H1 (cell line): ENCODE data around the gene MLYCD. TPM values are rescaled to one million over a fixed set of nuclear protein-coding genes. Genes with fewer than 3 reads are reported as not detected.

Experiments used
- CTCF ChIA-PET: fragments of 300-600 bp; sonication (Branson Sonifier 250); formaldehyde crosslinking; loops from one replicate; lab custom pipeline; 2021; ENCODE audit not compliant: partially characterized antibody; lab: Charles Lee
- POLR2A ChIA-PET: fragments of 300-600 bp; sonication (Branson Sonifier 250); formaldehyde crosslinking; loops from one replicate; lab custom pipeline; 2021; ENCODE audit warnings: inconsistent platforms; ENCODE audit not compliant: partially characterized antibody; lab: Charles Lee
- DNase-seq, 2 experiments: peaks; one replicate each; pipeline versions ENCODE4 v3.0.0 to v3.0.0-alpha.2; 2010 to 2022; ENCODE audit warnings: low spot score in 2 of 2, low read depth in 1 of 2, mixed read lengths in 1 of 2
- FAIRE-seq: peaks from 2 replicates; lab custom pipeline; 2011; peaks lifted over from hg19 to GRCh38; lab: Jason Lieb, UNC
- H2AFZ ChIP-seq: 2 replicates; pipeline ENCODE4 v1.8.1; 2012; ENCODE audit warnings: low read length, inconsistent platforms
- H2AK5ac ChIP-seq: 2 replicates; pipeline ENCODE4 v1.6.1; 2013; ENCODE audit warnings: low read depth, low read length
- H2BK120ac ChIP-seq: replicated peaks from 2 replicates; pipeline ENCODE3; 2013; ENCODE audit warnings: low read depth, low read length, inconsistent platforms
- H2BK12ac ChIP-seq: 2 replicates; pipeline ENCODE4 v1.6.1; 2013; ENCODE audit warnings: low read depth, low read length
- H2BK15ac ChIP-seq: 2 replicates; pipeline ENCODE4 v1.6.1; 2013; ENCODE audit warnings: low read length
- H2BK20ac ChIP-seq: 2 replicates; pipeline ENCODE4 v1.6.1; 2013; ENCODE audit warnings: low read length
- H2BK5ac ChIP-seq: 2 replicates; pipeline ENCODE4 v1.6.1; 2013; ENCODE audit warnings: low read depth, low read length
- H3K14ac ChIP-seq: 2 replicates; pipeline ENCODE4 v1.6.1; 2013; ENCODE audit warnings: inconsistent platforms; ENCODE audit not compliant: insufficient read length
- H3K18ac ChIP-seq: 2 replicates; pipeline ENCODE4 v1.6.1; 2013; ENCODE audit warnings: low read length; ENCODE audit errors: extremely low read depth
- H3K23ac ChIP-seq: 2 replicates; pipeline ENCODE4 v1.6.1; 2013; ENCODE audit warnings: inconsistent platforms; ENCODE audit not compliant: insufficient read length
- H3K23me2 ChIP-seq: 2 replicates; pipeline ENCODE4 v1.6.1; 2013; ENCODE audit warnings: low read depth, low read length
- H3K27ac ChIP-seq: 2 replicates; pipeline ENCODE4 v1.6.1; 2011; ENCODE audit warnings: low read depth, low read length, inconsistent platforms
- H3K27me3 ChIP-seq, 4 experiments: replicated peaks in 1 of 4; 1 replicate in 1 of 4; 2 replicates in 3 of 4; pipeline versions ENCODE4 v1.6.1 to v1.8.1; 2011 to 2013; ENCODE audit warnings: low read length in 3 of 4, mild to moderate bottlenecking in 3 of 4, inconsistent platforms in 2 of 4, mixed read lengths in 2 of 4, moderate library complexity in 1 of 4; ENCODE audit not compliant: control insufficient read depth in 3 of 4, insufficient read depth in 3 of 4; ENCODE audit errors: extremely low read depth in 1 of 4
- H3K36me3 ChIP-seq, 4 experiments: 2 replicates each; pipeline versions ENCODE4 v1.6.1 to v1.8.1; 2011 to 2013; ENCODE audit warnings: mild to moderate bottlenecking in 4 of 4, low read length in 3 of 4, moderate library complexity in 2 of 4, control low read depth in 1 of 4, inconsistent platforms in 1 of 4; ENCODE audit not compliant: insufficient read depth in 4 of 4, control insufficient read depth in 2 of 4
- H3K4ac ChIP-seq: replicated peaks from 2 replicates; pipeline ENCODE3; 2013; ENCODE audit warnings: low read length, low read depth, mixed read lengths, inconsistent platforms; ENCODE audit not compliant: insufficient read length
- H3K4me1 ChIP-seq, 4 experiments: replicated peaks in 1 of 4; 1 replicate in 1 of 4; 2 replicates in 3 of 4; pipeline versions ENCODE4 v1.6.1 to v1.8.1; 2011 to 2013; ENCODE audit warnings: low read length in 3 of 4, inconsistent platforms in 2 of 4, mixed read lengths in 1 of 4; ENCODE audit not compliant: insufficient read depth in 4 of 4, control insufficient read depth in 3 of 4
- H3K4me2 ChIP-seq, 2 experiments: 2 replicates each; pipeline versions ENCODE4 v1.6.1 to v1.8.1; 2011 to 2013; ENCODE audit warnings: low read depth in 2 of 2, low read length in 2 of 2, control low read depth in 1 of 2, inconsistent platforms in 1 of 2, mild to moderate bottlenecking in 1 of 2; ENCODE audit not compliant: insufficient read depth in 1 of 2
- H3K4me3 ChIP-seq, 4 experiments: fragments of 200-600, 300-600 bp in 1 of 4; sonication (generic), shearing (Covaris generic), sonication (Bioruptor Twin) in 1 of 4; 2 replicates each; pipeline versions ENCODE4 v1.5.1 to v1.8.1; 2011 to 2016; ENCODE audit warnings: low read length in 4 of 4, low read depth in 3 of 4, control low read depth in 2 of 4, inconsistent platforms in 2 of 4, mild to moderate bottlenecking in 2 of 4, mixed read lengths in 1 of 4, moderate library complexity in 1 of 4; ENCODE audit not compliant: insufficient read depth in 2 of 4; ENCODE audit errors: extremely low read depth in 1 of 4
- H3K56ac ChIP-seq: replicated peaks from 2 replicates; pipeline ENCODE3; 2013; ENCODE audit warnings: low read depth, mild to moderate bottlenecking, mixed read lengths, low read length, inconsistent platforms; ENCODE audit not compliant: insufficient read length
- H3K79me1 ChIP-seq: 2 replicates; pipeline ENCODE4 v1.6.1; 2013; ENCODE audit warnings: low read depth, low read length, control low read depth
- H3K79me2 ChIP-seq, 2 experiments: 2 replicates each; pipeline versions ENCODE4 v1.6.1 to v1.8.1; 2012 to 2013; ENCODE audit warnings: low read length in 2 of 2, mild to moderate bottlenecking in 2 of 2, inconsistent platforms in 1 of 2; ENCODE audit not compliant: insufficient read depth in 2 of 2, control insufficient read depth in 1 of 2
- H3K9ac ChIP-seq, 4 experiments: replicated peaks in 1 of 4; 1 replicate in 1 of 4; 2 replicates in 3 of 4; pipeline versions ENCODE4 v1.6.1 to v1.8.1; 2011 to 2013; ENCODE audit warnings: low read depth in 3 of 4, low read length in 3 of 4, control low read depth in 2 of 4, mild to moderate bottlenecking in 2 of 4, moderate library complexity in 2 of 4, inconsistent platforms in 1 of 4; ENCODE audit errors: extremely low read depth in 1 of 4
- H3K9me3 ChIP-seq, 2 experiments: 2 replicates each; pipeline versions ENCODE4 v1.6.1 to v1.8.1; 2012 to 2013; ENCODE audit warnings: mild to moderate bottlenecking in 2 of 2, moderate library complexity in 2 of 2, control low read depth in 1 of 2, inconsistent platforms in 1 of 2, low read depth in 1 of 2, low read length in 1 of 2, mixed read lengths in 1 of 2; ENCODE audit not compliant: insufficient read depth in 2 of 2
- H4K20me1 ChIP-seq, 2 experiments: replicated peaks in 1 of 2; 2 replicates each; pipeline versions ENCODE3 to v1.8.1; 2011 to 2013; ENCODE audit warnings: inconsistent platforms in 2 of 2, low read length in 2 of 2, mild to moderate bottlenecking in 1 of 2; ENCODE audit not compliant: insufficient read depth in 2 of 2, control insufficient read depth in 1 of 2
- H4K5ac ChIP-seq: 2 replicates; pipeline ENCODE4 v1.6.1; 2013; ENCODE audit warnings: low read length, low read depth, mixed read lengths, inconsistent platforms; ENCODE audit not compliant: insufficient read length
- H4K8ac ChIP-seq: 2 replicates; pipeline ENCODE4 v1.8.0; 2013; ENCODE audit warnings: mild to moderate bottlenecking, moderate library complexity, low read length, inconsistent platforms; ENCODE audit not compliant: insufficient read depth; ENCODE audit errors: extremely low read depth
- H4K91ac ChIP-seq: replicated peaks from 2 replicates; pipeline ENCODE3; 2013; ENCODE audit warnings: low read length, mixed read lengths, inconsistent platforms; ENCODE audit not compliant: insufficient read length
- BRCA1 ChIP-seq: IDR thresholded peaks from 2 replicates; pipeline ENCODE4 v1.6.1; 2012; ENCODE audit warnings: low read depth, low read length, improper control_type of control experiment
- CBX8 ChIP-seq: fragments of 300-800, 300-1000 bp; sonication (generic); IDR thresholded peaks from 2 replicates; pipeline ENCODE4 v1.7.1; 2016; ENCODE audit warnings: low read depth, low read length, borderline replicate concordance
- CHD1 ChIP-seq: IDR thresholded peaks from 2 replicates; pipeline ENCODE4 v1.6.1; 2012; ENCODE audit warnings: low read depth, low read length, improper control_type of control experiment
- HDAC6 ChIP-seq: IDR thresholded peaks from one replicate; pipeline ENCODE4 v1.7.1; 2012; ENCODE audit warnings: low read depth, mild to moderate bottlenecking, inconsistent platforms, low read length, moderate library complexity
- JUND ChIP-seq: IDR thresholded peaks from 2 replicates; pipeline ENCODE4 v1.6.1; 2011; ENCODE audit warnings: mild to moderate bottlenecking, improper control_type of control experiment, low read length
- NRF1 ChIP-seq: IDR thresholded peaks from 2 replicates; pipeline ENCODE4 v1.6.1; 2011; ENCODE audit warnings: mild to moderate bottlenecking, low read depth, low read length, improper control_type of control experiment
- SAP30 ChIP-seq: fragments of 300-600 bp; sonication (generic); IDR thresholded peaks from 2 replicates; pipeline ENCODE4 v1.7.1; 2012; ENCODE audit warnings: low read length, moderate library complexity, mild to moderate bottlenecking, inconsistent platforms; ENCODE audit not compliant: insufficient read depth, insufficient replicate concordance
- SUZ12 ChIP-seq: fragments of 200-600 bp; sonication (generic); IDR thresholded peaks from 2 replicates; pipeline ENCODE4 v1.6.1; 2012; ENCODE audit warnings: mild to moderate bottlenecking, inconsistent platforms, low read length, moderate library complexity, mixed read lengths
- TAF7 ChIP-seq: optimal IDR thresholded peaks from 2 replicates; pipeline ENCODE3; 2011; ENCODE audit warnings: low read depth, mild to moderate bottlenecking, inconsistent platforms, low read length, moderate library complexity, borderline replicate concordance
- TEAD4 ChIP-seq: IDR thresholded peaks from 2 replicates; pipeline ENCODE4 v1.6.1; 2012; ENCODE audit warnings: low read depth, low read length, inconsistent platforms, mixed read lengths
- YY1 ChIP-seq: IDR thresholded peaks from 2 replicates; pipeline ENCODE4 v1.6.1; 2011; ENCODE audit warnings: low read depth, mild to moderate bottlenecking, low read length
- WGBS, 2 experiments: shearing (Covaris generic) in 1 of 2; methylation state at CpG; one replicate each; pipeline versions ENCODE4 v1.1.6 to v1.1.7; 2013 to 2015; ENCODE audit warnings: low lambda C conversion rate in 2 of 2, mixed read lengths in 2 of 2, inconsistent platforms in 1 of 2, low coverage in 1 of 2, missing lambda C conversion rate in 1 of 2; ENCODE audit not compliant: insufficient replicate concordance in 2 of 2, insufficient coverage in 1 of 2, insufficient read length in 1 of 2; ENCODE audit errors: extremely low coverage in 1 of 2, missing lambda C conversion rate in 1 of 2; 5-methylcytosine and 5-hydroxymethylcytosine counted together
- polyA plus RNA-seq, 7 experiments: library from polyadenylated mRNA; depleted of rRNA in 3 of 7; stranded (reverse) in 5 of 7; unstranded in 2 of 7; fragments of >200 nt in 5 of 7; fragments of 200-250 nt in 2 of 7; gene quantifications; 1 replicate in 5 of 7; 2 replicates in 1 of 7; 4 replicates in 1 of 7; pipeline versions ENCODE4 v1.2.1 to v1.2.3, GENCODE V29; 2011 to 2013; ENCODE audit warnings: missing spikeins in 2 of 7, mixed read lengths in 2 of 7
- total RNA-seq: library from RNA; stranded (reverse); fragmentation: NEBNext Ultra II Directional; extraction: Animal tissue kit (Norgen Biotek cat#: 25700); gene quantifications from 2 replicates; pipeline ENCODE4 v1.2.1, GENCODE V29; 2021
- TF ChIP-seq, protein P1 (sequence below), 3 experiments: IDR thresholded peaks; 1 replicate in 2 of 3; 2 replicates in 1 of 3; pipeline versions ENCODE4 v1.5.1 to v1.6.1; 2011; ENCODE audit warnings: low read length in 3 of 3, mild to moderate bottlenecking in 3 of 3, inconsistent platforms in 2 of 3, low read depth in 1 of 3, moderate library complexity in 1 of 3; ENCODE audit not compliant: insufficient read depth in 1 of 3; ENCODE audit errors: control extremely low read depth in 1 of 3

Gene MLYCD
- total and polyA plus RNA-seq, 2 of the 8 experiments (the other 6 are each of a cell fraction or from before 2014, with no cell fraction given) = 3.7 to 7.0 TPM

DNA sequence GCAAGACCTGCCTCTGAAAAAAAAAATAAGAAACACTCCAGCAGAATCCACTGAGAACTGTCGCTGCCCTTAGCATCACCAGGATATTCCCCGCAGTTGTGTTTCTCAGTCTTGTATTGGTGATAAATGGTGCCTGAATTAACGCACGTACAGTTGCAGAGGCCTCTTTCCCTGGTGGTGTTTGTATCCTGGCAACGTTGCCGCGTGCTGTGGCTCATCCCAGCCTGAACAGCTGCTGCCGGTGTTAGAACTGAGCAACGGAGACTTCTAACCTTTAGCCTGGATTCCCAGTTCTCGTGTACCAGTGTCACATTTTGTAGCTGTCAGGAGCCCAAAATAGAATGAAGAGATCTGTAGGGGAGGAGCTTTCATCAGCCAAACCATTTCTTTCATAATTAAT, 4.8 kb downstream of the MLYCD start:
- Histone ChIP-seq H3K27me3 (no peaks in the 10 kb centered on the region), H3K56ac (no peak overlapping the region), H3K23ac (no peak overlapping the region), H2BK120ac (no peak overlapping the region), H2BK20ac (no peak overlapping the region), H4K91ac (no peak overlapping the region), H3K14ac (no peak overlapping the region), H4K8ac (no peak overlapping the region), H3K4me1 (peaks cover 2 to 12% (median 5%) of the 10 kb centered on the region in 4 experiments; a peak in 6 of 7 replicates), H3K4me3 (no peak overlapping the region), H3K9ac (no peak overlapping the region), H3K79me2 (peaks cover 0 to 40% of the 10 kb centered on the region in 2 experiments; a peak in 2 of 4 replicates), H3K79me1 (peaks cover 3% of the 10 kb centered on the region; the same call in 1 of the 2 replicates), H3K4me2 (no peak overlapping the region), H2AFZ (no peak overlapping the region), H3K36me3 (no peaks in the 10 kb centered on the region; a peak in 1 of 8 replicates), H3K18ac (no peak overlapping the region), H2BK5ac (no peak overlapping the region), H4K20me1 (peaks cover 3 to 12% of the 10 kb centered on the region in 2 experiments), H2BK15ac (no peak overlapping the region), H3K4ac (no peak overlapping the region), H2BK12ac (no peak overlapping the region), H3K23me2 (peaks cover 3% of the 10 kb centered on the region; the same call in 1 of the 2 replicates), H2AK5ac (no peak overlapping the region), H3K27ac (no peak overlapping the region), H4K5ac (no peak overlapping the region), H3K9me3 (no peaks in the 10 kb centered on the region)
- ChIA-PET CTCF (interaction anchor here (0.9 to 1.1 kb wide), 2 partner anchors 17 to 23 kb away, joined by 3 to 4 read pairs; no protein-coding TSS in a partner anchor), POLR2A (interaction anchor here (0.6 to 0.7 kb wide), 2 partner anchors 27 to 301 kb away, joined by 3 read pairs; no protein-coding TSS in a partner anchor)
- 93% methylated on average over 10 of the region's 10 CpGs; no CpG with 5 or more reads in 1 of the 2 experiments for WGBS, 2 experiments
- no peak for DNase-seq
- FAIRE-seq = no peak
- TF ChIP-seq TEAD4 (no peak), CBX8 (no peak), YY1 (no peak), SAP30 (no peak), HDAC6 (no peak), CHD1 (no peak), TAF7 (no peak), SUZ12 (no peak), JUND (no peak), NRF1 (no peak), BRCA1 (no peak)
- TF ChIP-seq, protein P1, sequence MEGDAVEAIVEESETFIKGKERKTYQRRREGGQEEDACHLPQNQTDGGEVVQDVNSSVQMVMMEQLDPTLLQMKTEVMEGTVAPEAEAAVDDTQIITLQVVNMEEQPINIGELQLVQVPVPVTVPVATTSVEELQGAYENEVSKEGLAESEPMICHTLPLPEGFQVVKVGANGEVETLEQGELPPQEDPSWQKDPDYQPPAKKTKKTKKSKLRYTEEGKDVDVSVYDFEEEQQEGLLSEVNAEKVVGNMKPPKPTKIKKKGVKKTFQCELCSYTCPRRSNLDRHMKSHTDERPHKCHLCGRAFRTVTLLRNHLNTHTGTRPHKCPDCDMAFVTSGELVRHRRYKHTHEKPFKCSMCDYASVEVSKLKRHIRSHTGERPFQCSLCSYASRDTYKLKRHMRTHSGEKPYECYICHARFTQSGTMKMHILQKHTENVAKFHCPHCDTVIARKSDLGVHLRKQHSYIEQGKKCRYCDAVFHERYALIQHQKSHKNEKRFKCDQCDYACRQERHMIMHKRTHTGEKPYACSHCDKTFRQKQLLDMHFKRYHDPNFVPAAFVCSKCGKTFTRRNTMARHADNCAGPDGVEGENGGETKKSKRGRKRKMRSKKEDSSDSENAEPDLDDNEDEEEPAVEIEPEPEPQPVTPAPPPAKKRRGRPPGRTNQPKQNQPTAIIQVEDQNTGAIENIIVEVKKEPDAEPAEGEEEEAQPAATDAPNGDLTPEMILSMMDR (IDR thresholded peaks at IDR 0.05; ENCODE audit: control extremely low read depth in 1 of 3, insufficient read depth in 1 of 3, low read depth in 1 of 3, low read length in 3 of 3) = no peak
